ENCODE results near the gene MMP10.

- no peak for TF ChIP-seq CTCF (IDR thresholded peaks at IDR 0.05; ENCODE audit: low read depth, low read length, missing input control)
- TF ChIP-seq MAX (IDR thresholded peaks at IDR 0.05): no peak
- no peak for TF ChIP-seq REST (IDR thresholded peaks at IDR 0.05)
- TF ChIP-seq RAD21 (IDR thresholded peaks at IDR 0.05): no peak
- TF ChIP-seq HNF4A (conservative IDR thresholded peaks at IDR 0.05): no peak
- no peak for TF ChIP-seq TAF1 (conservative IDR thresholded peaks at IDR 0.05)
- no peak for TF ChIP-seq GABPA (IDR thresholded peaks at IDR 0.05 in 1 of 2, conservative IDR thresholded peaks at IDR 0.05 in 1 of 2)
- TF ChIP-seq ZBTB33 (IDR thresholded peaks at IDR 0.05): no peak
- no peak for TF ChIP-seq ATF3 (IDR thresholded peaks at IDR 0.05)
- TF ChIP-seq YY1 (IDR thresholded peaks at IDR 0.05): no peak
Measured at GRCh38 chr11:102800767-102801166, 20.3 kb upstream of the MMP10 start.

Measured in liver (tissue), 3 donors.